ENCODE data around the gene GABRG3.

DNA sequence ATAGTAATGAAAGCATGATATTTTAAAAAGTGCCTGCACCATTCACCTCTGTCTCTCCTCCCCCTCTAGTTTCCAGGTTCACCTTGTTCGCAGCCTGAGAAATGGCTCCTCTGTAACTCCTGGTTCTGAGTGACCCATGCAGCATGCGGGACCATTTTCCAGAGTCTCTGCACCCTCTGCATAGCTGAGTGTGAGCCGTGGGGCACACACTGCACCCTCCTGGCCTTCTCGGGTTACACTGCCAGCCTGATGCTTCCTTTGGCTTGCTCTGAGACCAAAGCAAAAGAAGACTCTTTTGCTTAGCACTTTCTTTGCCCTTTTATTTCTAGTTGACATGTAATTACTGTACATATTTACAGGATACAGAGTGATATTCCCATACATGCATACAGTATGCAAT lies 287.3 kb downstream of the GABRG3 start:
- TF ChIP-seq CHD4 (IDR thresholded peaks at IDR 0.05; ENCODE audit: borderline replicate concordance) (no peak), ZFP36 (IDR thresholded peaks at IDR 0.05; ENCODE audit: borderline replicate concordance, partially characterized antibody) (no peak), RCOR1 (IDR thresholded peaks at IDR 0.05; ENCODE audit: low read depth, low read length) (no peak), RNF2 (IDR thresholded peaks at IDR 0.05; ENCODE audit: borderline replicate concordance, low read depth) (no peak), ZSCAN20 (CRISPR knock-in tag; IDR thresholded peaks at IDR 0.05) (no peak), BHLHE40 (IDR thresholded peaks at IDR 0.05; ENCODE audit: low read depth, low read length) (no peak), ZC3H11A (IDR thresholded peaks at IDR 0.05) (no peak), POLR2A (IDR thresholded peaks at IDR 0.05; ENCODE audit: low read length) (no peak), ZNF302 (CRISPR knock-in tag; IDR thresholded peaks at IDR 0.05) (no peak), RARB (CRISPR knock-in tag; IDR thresholded peaks at IDR 0.05) (no peak), CEBPB (IDR thresholded peaks at IDR 0.05) (no peak)
- TF ChIP-seq, protein P1, sequence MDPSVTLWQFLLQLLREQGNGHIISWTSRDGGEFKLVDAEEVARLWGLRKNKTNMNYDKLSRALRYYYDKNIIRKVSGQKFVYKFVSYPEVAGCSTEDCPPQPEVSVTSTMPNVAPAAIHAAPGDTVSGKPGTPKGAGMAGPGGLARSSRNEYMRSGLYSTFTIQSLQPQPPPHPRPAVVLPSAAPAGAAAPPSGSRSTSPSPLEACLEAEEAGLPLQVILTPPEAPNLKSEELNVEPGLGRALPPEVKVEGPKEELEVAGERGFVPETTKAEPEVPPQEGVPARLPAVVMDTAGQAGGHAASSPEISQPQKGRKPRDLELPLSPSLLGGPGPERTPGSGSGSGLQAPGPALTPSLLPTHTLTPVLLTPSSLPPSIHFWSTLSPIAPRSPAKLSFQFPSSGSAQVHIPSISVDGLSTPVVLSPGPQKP (IDR thresholded peaks at IDR 0.05; ENCODE audit: low read depth, low read length): no peak
- TF ChIP-seq, protein P2, sequence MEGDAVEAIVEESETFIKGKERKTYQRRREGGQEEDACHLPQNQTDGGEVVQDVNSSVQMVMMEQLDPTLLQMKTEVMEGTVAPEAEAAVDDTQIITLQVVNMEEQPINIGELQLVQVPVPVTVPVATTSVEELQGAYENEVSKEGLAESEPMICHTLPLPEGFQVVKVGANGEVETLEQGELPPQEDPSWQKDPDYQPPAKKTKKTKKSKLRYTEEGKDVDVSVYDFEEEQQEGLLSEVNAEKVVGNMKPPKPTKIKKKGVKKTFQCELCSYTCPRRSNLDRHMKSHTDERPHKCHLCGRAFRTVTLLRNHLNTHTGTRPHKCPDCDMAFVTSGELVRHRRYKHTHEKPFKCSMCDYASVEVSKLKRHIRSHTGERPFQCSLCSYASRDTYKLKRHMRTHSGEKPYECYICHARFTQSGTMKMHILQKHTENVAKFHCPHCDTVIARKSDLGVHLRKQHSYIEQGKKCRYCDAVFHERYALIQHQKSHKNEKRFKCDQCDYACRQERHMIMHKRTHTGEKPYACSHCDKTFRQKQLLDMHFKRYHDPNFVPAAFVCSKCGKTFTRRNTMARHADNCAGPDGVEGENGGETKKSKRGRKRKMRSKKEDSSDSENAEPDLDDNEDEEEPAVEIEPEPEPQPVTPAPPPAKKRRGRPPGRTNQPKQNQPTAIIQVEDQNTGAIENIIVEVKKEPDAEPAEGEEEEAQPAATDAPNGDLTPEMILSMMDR (IDR thresholded peaks at IDR 0.05): no peak
